GM15510 (cell line): ENCODE measurements around the gene CDKN2A.

Experiments
- POLR2A ChIP-seq: IDR thresholded peaks from 3 replicates; pipeline ENCODE4 v1.6.1; 2011; ENCODE audit warnings: borderline replicate concordance; ENCODE audit not compliant: insufficient read length; ENCODE audit errors: extremely low read depth

CDKN2A gene

GRCh38 chr9:21974722-21975409, 19.3 kb downstream of the CDKN2A start:
- TF ChIP-seq POLR2A: no peak

- no peak for TF ChIP-seq POLR2A
Observed at GRCh38 chr9:21974343-21974721, 19.9 kb downstream of the CDKN2A start.

DNA sequence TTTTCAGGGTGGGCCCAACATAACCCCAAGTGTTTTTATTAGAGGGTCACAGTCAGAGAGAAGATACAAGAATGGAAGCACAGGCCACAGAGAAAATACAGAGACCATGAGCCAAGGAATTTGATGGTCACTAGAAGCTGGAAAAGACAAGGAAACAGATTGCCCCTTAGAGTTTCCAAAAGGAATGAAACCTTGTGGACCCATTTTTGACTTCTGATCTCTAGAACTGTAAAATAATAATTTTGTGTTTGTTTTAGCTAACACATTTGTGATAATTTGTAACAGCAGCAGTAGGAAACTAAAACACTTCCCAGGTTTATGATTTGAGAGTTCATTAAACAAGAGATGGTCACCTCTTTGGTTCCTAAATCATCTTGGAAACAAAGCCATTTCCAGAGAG, 21.8 kb downstream of the CDKN2A start:
- TF ChIP-seq POLR2A: no peak

DNA sequence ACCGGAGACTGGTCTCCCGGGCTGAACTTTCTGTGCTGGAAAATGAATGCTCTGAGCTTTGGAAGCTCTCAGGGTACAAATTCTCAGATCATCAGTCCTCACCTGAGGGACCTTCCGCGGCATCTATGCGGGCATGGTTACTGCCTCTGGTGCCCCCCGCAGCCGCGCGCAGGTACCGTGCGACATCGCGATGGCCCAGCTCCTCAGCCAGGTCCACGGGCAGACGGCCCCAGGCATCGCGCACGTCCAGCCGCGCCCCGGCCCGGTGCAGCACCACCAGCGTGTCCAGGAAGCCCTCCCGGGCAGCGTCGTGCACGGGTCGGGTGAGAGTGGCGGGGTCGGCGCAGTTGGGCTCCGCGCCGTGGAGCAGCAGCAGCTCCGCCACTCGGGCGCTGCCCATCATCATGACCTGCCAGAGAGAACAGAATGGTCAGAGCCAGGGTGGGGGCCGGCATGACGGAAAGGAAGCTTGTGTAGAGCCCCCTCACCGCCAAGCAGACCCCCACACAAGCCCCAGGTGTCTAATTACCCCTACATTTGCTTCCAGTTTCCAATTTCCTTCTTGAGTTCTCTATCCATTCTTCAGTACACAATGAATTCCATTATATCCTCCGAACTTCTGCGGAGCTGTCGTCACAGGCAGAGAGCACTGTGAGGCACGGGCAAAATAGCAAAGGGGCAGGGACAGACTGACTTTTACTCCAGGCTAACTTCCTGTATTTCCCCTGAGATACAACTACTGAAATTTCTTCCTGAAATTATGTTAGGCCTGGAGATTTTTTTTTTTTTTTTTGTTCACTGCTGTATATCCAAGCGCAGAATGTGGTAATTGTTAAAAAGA, 23.2 kb downstream of the CDKN2A start:
- no peak for TF ChIP-seq POLR2A

GRCh38 chr9:21969951-21970799, 24.0 kb downstream of the CDKN2A start:
- TF ChIP-seq POLR2A: no peak

DNA sequence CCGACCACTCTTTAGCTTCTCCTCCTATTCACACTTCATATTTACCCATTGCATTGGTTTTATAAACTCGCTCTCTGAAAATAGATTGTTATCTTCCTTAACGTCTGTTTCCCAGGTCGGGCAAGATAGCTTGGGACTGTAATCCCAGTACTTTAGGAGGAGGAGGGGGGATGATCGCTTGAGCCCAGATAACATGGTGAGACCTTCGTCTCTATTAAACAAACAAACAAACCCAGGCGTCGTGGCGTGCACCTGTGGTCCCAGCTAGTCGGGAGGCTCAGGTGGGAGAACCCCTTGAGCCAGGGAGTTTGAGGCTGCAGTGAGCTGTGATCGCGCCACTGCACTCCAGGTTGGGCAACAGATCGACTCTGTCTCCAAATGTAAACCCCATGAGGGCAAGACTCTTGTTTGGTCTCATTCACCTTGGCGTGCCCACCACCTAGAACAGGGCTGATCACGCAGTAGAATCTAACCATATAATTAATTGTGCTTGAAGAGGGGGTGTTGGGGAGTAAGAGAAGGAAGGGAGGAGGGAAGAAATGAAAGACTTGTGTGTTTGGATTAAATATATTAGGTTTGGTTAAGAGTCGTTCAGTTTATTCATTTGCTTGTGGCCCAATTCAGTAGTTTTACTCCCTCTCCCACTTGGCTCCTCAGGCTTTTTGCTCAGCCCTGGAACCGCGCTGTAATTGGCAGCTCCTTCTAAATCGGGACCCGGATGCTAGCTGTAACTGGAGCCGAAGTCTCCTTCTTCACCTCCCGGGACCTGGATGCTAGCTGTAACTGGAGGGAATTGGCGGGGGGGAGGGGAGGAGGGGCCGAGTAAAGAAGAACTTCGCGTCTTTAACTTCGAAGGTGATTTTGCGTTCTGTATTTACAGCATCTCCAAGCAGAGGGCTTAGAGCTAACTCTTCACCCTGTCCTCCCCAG, 24.9 kb downstream of the CDKN2A start:
- TF ChIP-seq POLR2A: no peak

DNA sequence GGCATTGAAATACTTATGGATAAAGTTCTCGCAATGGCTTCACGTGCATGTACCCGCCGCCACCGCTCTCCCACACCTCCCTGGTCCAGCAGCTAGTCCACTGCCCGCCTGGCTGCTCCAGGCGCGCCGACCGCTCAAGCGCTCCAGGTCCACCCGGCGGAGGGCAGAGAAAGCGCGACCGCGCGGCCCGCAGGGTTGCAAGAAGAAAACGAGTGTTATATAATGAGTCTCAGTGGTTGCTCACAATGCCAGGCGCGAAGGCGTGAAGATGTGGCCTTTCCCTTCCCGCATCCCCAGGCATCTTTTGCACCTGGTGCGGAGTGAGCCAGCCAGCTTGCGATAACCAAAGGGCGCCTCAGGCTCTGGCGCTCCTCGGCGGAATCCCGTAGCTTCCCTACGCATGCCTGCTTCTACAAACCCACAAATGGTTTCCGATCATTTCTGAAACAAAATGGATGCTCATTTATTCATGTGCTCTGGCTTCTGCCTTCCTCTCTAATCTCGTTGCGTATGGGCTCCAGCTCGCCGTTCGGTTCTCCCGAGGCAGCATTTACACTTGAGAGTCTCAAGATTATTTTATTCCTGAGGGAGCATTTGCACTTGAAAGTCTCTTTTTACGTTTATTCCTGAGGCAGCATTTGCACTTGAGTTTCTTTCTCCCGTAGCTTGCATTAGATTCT, 25.7 kb downstream of the CDKN2A start:
- TF ChIP-seq POLR2A: no peak

- no peak for TF ChIP-seq POLR2A
Observed at GRCh38 chr9:21967702-21968101, 26.5 kb downstream of the CDKN2A start.

- TF ChIP-seq POLR2A: no peak
Observed at GRCh38 chr9:21967169-21967568, 27.0 kb downstream of the CDKN2A start.

DNA sequence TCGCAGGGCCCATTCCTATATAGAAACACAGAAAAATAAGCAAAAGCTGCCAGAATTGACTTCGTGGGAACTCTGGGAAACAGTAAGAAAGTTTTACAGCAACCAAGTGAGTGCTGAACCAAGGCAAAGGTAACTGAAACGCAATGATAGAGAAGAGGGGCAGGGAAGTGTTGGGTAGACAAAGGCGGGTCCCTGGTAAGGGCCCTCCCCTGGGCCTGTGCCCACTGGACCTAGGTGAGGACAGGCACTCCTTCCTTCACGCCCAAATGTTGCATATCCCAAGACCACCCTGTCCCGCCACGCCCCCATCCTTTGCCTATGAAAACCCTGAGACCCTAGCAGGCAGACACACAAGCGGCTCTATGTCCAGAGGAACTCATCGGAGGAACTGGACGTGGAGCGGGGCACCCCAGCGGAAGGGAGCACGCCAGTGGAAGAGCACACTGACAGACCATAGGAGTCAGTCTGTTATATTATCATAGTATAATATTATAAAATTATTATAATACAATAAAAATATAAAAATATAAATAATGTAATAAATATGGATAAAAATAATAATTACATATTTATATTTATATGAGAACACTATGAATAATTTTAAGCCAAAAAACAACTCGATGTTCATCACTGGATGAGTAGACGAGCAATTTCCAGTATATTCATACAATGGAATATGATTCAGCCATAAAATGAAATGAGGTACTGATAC, 27.9 kb downstream of the CDKN2A start:
- TF ChIP-seq POLR2A: no peak

- TF ChIP-seq POLR2A: no peak
Observed at GRCh38 chr9:21965401-21965951, 28.7 kb downstream of the CDKN2A start.

- TF ChIP-seq POLR2A: no peak
Observed at GRCh38 chr9:21964925-21965385, 29.2 kb downstream of the CDKN2A start.

DNA sequence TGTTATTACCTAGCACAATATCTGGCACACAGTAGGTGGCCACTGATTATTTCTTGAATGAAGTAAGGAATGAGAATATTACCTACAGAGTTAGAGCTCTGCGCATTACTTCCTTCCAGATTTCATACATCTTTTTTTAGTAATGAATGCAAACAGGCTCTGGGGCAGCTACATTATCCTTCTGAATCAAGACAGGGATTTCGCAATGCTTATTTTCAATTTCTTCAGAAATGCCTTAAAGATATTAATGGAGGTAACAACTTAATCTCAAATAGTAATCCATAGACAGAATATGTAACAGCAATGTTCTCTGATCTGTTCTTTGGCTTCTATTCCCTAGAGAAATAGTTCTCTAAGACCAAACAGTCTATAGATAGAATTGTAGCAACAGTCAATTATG, 32.6 kb downstream of the CDKN2A start:
- no peak for TF ChIP-seq POLR2A
